Hematopoietic multipotent progenitor cell treated with erythropoietin and hydrocortisone succinate and interleukin-3 and kit ligand, for 17 days (in vitro differentiated cells): Measurements from ENCODE around the gene CYBA.
A peak's percentile ranks its signal among the peaks of the same experiment; 100 is the strongest.

Source experiments
- DNase-seq: peaks from one replicate; pipeline ENCODE4 v3.0.0-alpha.2; 2015; ENCODE audit warnings: low spot score

The CYBA gene

GRCh38 chr16:88650749-88651275 is at the start of gene CYBA:
Gene CYBA (minus strand): TSS chr16:88651053. CDS start chr16:88651013, 40 bp downstream.
- DNase-seq = no peak

GRCh38 chr16:88700322-88700635 is 49.4 kb upstream of the CYBA start:
- DNase-seq = no peak

GRCh38 chr16:88699180-88699579 is 48.3 kb upstream of the CYBA start:
- DNase-seq = no peak

GRCh38 chr16:88698646-88699045 is 47.8 kb upstream of the CYBA start:
- no peak for DNase-seq

- DNase-seq = no peak
Observed at GRCh38 chr16:88697831-88698615, 47.2 kb upstream of the CYBA start.

GRCh38 chr16:88697116-88697830 is 46.4 kb upstream of the CYBA start:
- no peak for DNase-seq

GRCh38 chr16:88696441-88696840 is 45.6 kb upstream of the CYBA start:
- no peak for DNase-seq

GRCh38 chr16:88695753-88696152 is 44.9 kb upstream of the CYBA start:
- DNase-seq = no peak

GRCh38 chr16:88695218-88695617 is 44.4 kb upstream of the CYBA start:
- DNase-seq = no peak

GRCh38 chr16:88694221-88695087 is 43.6 kb upstream of the CYBA start:
- DNase-seq = no peak

GRCh38 chr16:88693420-88694177 is 42.7 kb upstream of the CYBA start:
- no peak for DNase-seq

- DNase-seq = no peak
Observed at GRCh38 chr16:88692861-88693260, 42.0 kb upstream of the CYBA start.

GRCh38 chr16:88691924-88692560 is 41.2 kb upstream of the CYBA start:
- DNase-seq = no peak

- DNase-seq = no peak
Observed at GRCh38 chr16:88691129-88691813, 40.4 kb upstream of the CYBA start.

GRCh38 chr16:88690341-88691128 is 39.7 kb upstream of the CYBA start:
- no peak for DNase-seq

- DNase-seq = peak; percentile 56
Observed at GRCh38 chr16:88688013-88688778, 37.3 kb upstream of the CYBA start.

- no peak for DNase-seq
Observed at GRCh38 chr16:88687676-88688012, 36.8 kb upstream of the CYBA start.

- no peak for DNase-seq
Observed at GRCh38 chr16:88687254-88687576, 36.4 kb upstream of the CYBA start.
